ENCODE data around the gene HDGF. TPM values are rescaled to one million over a fixed set of nuclear protein-coding genes. Genes with fewer than 3 reads are reported as not detected.
A peak's percentile ranks its signal among the peaks of the same experiment; 100 is the strongest.

The HDGF gene
- total RNA-seq, 1 donor from 2014 or later, result 147 TPM

DNA sequence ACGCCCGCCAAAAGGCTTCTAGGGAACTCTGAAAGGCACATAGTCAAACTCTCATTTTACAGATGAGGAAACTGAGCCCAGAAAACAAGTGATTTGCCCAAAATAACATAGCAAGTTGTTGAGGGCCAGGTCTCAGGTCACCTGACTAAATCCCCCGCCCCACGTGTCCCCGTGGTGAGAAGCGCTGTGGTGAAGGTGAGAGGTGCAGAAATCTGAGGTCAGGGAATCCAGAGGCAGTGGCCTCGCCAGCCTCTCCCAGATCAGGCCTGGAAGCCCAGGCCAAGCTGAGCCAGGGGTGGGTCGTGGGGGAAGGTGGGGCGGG is 5.1 kb downstream of the HDGF start:
- Mint-ChIP-seq H3K27ac (ENCODE audit: unreplicated experiment) (peak overlapping the region; percentile 97), H3K36me3 (ENCODE audit: unreplicated experiment) (no peaks in the 10 kb centered on the region), H3K27me3 (ENCODE audit: unreplicated experiment) (peaks cover 13% of the 10 kb centered on the region), H3K9me3 (ENCODE audit: unreplicated experiment) (peaks cover 15% of the 10 kb centered on the region), H3K4me1 (ENCODE audit: low read depth, unreplicated experiment) (peaks cover 39% of the 10 kb centered on the region), H3K4me3 (ENCODE audit: unreplicated experiment) (peak overlapping the region; percentile 94)
- DNase-seq, result no peak
- TF ChIP-seq CTCF (IDR thresholded peaks at IDR 0.05; ENCODE audit: partially characterized antibody, unreplicated experiment), result no peak

DNA sequence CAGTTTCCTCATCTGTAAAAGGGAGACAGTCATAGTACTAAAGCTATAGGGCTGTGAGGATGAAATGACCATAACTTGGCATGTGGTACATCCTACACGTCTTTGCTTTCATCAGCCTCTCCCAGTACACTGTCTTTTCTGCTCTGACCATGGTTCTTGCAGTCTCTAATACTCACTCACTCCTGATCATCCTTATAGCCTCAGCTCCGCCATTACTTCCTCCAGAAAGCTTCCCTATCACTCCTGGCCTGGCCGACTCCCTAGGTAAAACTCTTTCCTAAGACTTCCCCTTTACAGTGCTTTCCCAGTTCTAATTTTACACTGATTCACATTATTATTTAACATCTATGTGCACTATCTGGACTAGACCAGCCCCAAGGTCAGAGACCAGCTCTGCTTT is 5.6 kb downstream of the HDGF start:
- TF ChIP-seq CTCF (IDR thresholded peaks at IDR 0.05; ENCODE audit: partially characterized antibody, unreplicated experiment), result no peak
- peaks cover 39% of the 10 kb centered on the region for H3K4me1 Mint-ChIP-seq (ENCODE audit: low read depth, unreplicated experiment)
- no peak for DNase-seq
- H3K9me3 Mint-ChIP-seq (ENCODE audit: unreplicated experiment), result peaks cover 15% of the 10 kb centered on the region
- peak overlapping the region; percentile 48 for H3K27ac Mint-ChIP-seq (ENCODE audit: unreplicated experiment)
- no peaks in the 10 kb centered on the region for H3K36me3 Mint-ChIP-seq (ENCODE audit: unreplicated experiment)
- H3K4me3 Mint-ChIP-seq (ENCODE audit: unreplicated experiment), result peak overlapping the region; percentile 94
- peaks cover 13% of the 10 kb centered on the region for H3K27me3 Mint-ChIP-seq (ENCODE audit: unreplicated experiment)

DNA sequence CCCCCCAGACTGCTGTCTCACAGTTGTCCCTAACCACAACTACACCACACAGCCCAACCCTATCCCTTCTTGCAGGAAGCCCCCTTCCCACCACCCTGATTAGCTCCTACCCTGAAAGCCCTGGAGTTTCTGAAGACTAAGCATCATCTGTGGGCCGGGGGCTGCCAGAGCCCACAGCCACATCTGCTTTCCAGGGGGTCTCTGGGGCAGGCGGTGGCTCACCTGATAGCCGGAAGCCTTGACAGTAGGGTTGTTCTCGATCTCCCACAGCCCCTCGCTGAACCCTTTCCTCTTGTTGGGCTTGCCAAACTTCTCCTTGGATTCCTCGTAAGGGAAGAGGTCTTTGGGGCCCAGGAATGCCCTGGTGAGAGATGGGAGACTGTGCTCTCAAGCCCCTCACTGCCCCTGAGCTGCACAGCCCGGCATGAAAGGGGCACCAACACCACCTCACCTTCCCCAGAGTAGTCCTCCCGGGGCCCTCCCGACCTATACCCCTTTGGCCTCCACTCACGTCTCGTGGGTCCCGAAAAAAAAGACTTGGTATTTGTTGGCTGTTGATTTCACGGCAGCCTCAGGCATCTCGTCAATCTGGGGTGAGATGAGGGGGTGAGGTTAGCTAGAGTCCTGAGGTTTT is 6.6 kb downstream of the HDGF start:
- peaks cover 11% of the 10 kb centered on the region for H3K27me3 Mint-ChIP-seq (ENCODE audit: unreplicated experiment)
- no peak for DNase-seq
- H3K4me1 Mint-ChIP-seq (ENCODE audit: low read depth, unreplicated experiment), result peaks cover 35% of the 10 kb centered on the region
- no peak for TF ChIP-seq CTCF (IDR thresholded peaks at IDR 0.05; ENCODE audit: partially characterized antibody, unreplicated experiment)
- peak overlapping the region; percentile 68 for H3K27ac Mint-ChIP-seq (ENCODE audit: unreplicated experiment)
- peaks cover 10% of the 10 kb centered on the region for H3K9me3 Mint-ChIP-seq (ENCODE audit: unreplicated experiment)
- no peak overlapping the region for H3K4me3 Mint-ChIP-seq (ENCODE audit: unreplicated experiment)
- no peaks in the 10 kb centered on the region for H3K36me3 Mint-ChIP-seq (ENCODE audit: unreplicated experiment)

DNA sequence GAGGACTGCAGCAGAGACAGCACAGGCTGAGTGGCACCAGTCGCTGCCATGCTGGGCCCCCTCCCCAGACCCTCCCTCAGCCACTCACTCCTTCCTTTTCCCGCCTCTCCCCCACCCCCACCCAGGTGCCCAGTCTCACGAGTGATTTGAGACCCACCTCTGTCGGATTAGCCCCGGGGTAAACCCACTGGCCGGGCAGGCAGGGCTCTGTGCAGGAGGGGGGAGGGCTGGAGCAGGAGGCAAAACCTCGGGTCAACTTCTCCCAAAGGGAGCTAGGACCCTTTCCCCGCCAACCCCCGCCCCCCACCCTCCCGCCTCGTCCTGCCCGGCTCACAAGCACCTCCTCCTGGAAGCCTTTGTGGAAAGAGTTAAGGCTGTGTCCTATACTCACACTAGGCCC is 7.1 kb downstream of the HDGF start:
- H3K36me3 Mint-ChIP-seq (ENCODE audit: unreplicated experiment), result no peaks in the 10 kb centered on the region
- H3K27ac Mint-ChIP-seq (ENCODE audit: unreplicated experiment), result no peak overlapping the region
- no peak overlapping the region for H3K4me3 Mint-ChIP-seq (ENCODE audit: unreplicated experiment)
- H3K27me3 Mint-ChIP-seq (ENCODE audit: unreplicated experiment), result peaks cover 11% of the 10 kb centered on the region
- H3K4me1 Mint-ChIP-seq (ENCODE audit: low read depth, unreplicated experiment), result peaks cover 34% of the 10 kb centered on the region
- no peak for TF ChIP-seq CTCF (IDR thresholded peaks at IDR 0.05; ENCODE audit: partially characterized antibody, unreplicated experiment)
- no peak for DNase-seq
- peaks cover 10% of the 10 kb centered on the region for H3K9me3 Mint-ChIP-seq (ENCODE audit: unreplicated experiment)

DNA sequence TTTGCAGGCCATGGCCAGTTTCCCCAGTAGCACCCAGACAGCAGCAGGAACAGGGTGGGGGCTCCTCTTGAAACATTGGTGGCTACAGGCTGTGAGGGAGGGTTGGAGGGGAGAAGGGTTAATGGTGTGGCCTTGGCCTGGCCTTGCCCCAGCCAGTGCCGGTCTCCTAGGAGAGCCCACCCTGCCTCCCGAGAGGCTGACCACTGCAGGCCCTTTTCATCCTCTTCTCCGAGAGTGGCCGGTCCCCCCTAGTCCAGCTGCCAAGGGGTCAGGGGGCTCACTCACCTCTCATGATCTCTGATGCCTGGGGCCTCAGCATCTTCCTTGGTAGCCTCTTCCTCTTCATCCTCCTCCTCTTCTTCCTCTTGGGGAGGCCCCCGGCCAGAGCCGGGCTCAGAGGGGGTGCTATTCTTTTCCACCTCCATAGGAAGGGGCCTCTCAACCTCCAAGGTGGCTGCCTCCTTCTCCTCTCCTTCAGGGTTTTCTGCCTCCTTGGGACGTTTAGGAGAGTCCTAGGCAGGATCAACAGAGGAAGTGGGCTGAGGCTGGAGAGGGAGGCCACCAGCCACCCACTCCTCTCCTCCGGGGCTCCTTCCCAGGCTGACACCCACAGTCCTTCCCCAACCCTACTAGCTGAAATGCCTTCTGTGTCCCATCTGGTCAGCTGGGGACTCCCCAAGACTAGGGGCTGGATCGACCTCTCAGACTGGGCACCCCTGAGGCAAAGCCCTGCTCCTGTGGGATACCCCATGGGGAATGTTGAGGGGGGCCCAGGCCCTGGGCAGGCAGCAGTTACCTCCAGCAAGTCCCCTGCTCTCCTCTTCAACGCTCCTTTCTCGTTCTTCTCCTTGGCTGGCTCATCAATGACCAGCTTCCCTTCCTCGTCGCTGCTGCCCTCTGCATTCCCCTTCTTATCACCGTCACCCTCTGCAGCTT is 7.8 kb downstream of the HDGF start:
- Mint-ChIP-seq H3K4me1 (ENCODE audit: low read depth, unreplicated experiment) (peaks cover 29% of the 10 kb centered on the region), H3K9me3 (ENCODE audit: unreplicated experiment) (peaks cover 10% of the 10 kb centered on the region), H3K27ac (ENCODE audit: unreplicated experiment) (no peak overlapping the region), H3K27me3 (ENCODE audit: unreplicated experiment) (peaks cover 11% of the 10 kb centered on the region), H3K4me3 (ENCODE audit: unreplicated experiment) (no peak overlapping the region), H3K36me3 (ENCODE audit: unreplicated experiment) (no peaks in the 10 kb centered on the region)
- no peak for TF ChIP-seq CTCF (IDR thresholded peaks at IDR 0.05; ENCODE audit: partially characterized antibody, unreplicated experiment)
- DNase-seq, result no peak

All from glutamatergic neuron (in vitro differentiated cells).